SK-N-SH treated with all-trans-retinoic acid at 6 μM for 48 hours (cell line): ENCODE measurements around the gene IL1RL1.

Experiments
- ATAC-seq: fragments of 200-7000 bp; cut with Tn5 transposase; 3 replicates; pipeline ENCODE4 v1.9.1; 2020; ENCODE audit warnings: mild to moderate bottlenecking, moderate library complexity
- ARNTL ChIP-seq: fragments of 450-650 bp; formaldehyde crosslinking; IDR thresholded peaks from 2 replicates; pipeline ENCODE4 v1.5.0; 2020; ENCODE audit warnings: low read depth, mild to moderate bottlenecking, moderate library complexity, borderline replicate concordance
- BACH2 ChIP-seq: fragments of 250-450 bp; sonication (Bioruptor Pico); IDR thresholded peaks from 2 replicates; pipeline ENCODE4 v1.9.0; 2021; ENCODE audit warnings: mild to moderate bottlenecking, borderline replicate concordance
- CSDC2 ChIP-seq: fragments of 250-450 bp; sonication (Bioruptor Pico); IDR thresholded peaks from 2 replicates; pipeline ENCODE4 v1.5.0; 2020; ENCODE audit warnings: mild to moderate bottlenecking, moderate library complexity
- CSRNP3 ChIP-seq: fragments of 250-450 bp; sonication (Bioruptor Pico); IDR thresholded peaks from 2 replicates; pipeline ENCODE4 v1.5.1; 2021; ENCODE audit warnings: mild to moderate bottlenecking, moderate library complexity
- ESRRG ChIP-seq: fragments of 250-450 bp; sonication (Bioruptor Pico); IDR thresholded peaks from 2 replicates; pipeline ENCODE4 v1.6.1; 2021; ENCODE audit warnings: mild to moderate bottlenecking
- GLIS3 ChIP-seq: fragments of 250-450 bp; sonication (Bioruptor Pico); IDR thresholded peaks from 2 replicates; pipeline ENCODE4 v1.5.0; 2020; ENCODE audit warnings: mild to moderate bottlenecking, moderate library complexity
- ISL1 ChIP-seq: fragments of 250-450 bp; sonication (Bioruptor Pico); IDR thresholded peaks from 2 replicates; pipeline ENCODE4 v2.1.2; 2022; ENCODE audit warnings: mild to moderate bottlenecking, moderate library complexity
- OSR1 ChIP-seq: fragments of 250-450 bp; sonication (Bioruptor Pico); IDR thresholded peaks from 2 replicates; pipeline ENCODE4 v1.8.0; 2022; ENCODE audit warnings: moderate library complexity, mild to moderate bottlenecking, inconsistent platforms
- POU6F1 ChIP-seq: fragments of 250-450 bp; sonication (Bioruptor Pico); IDR thresholded peaks from 2 replicates; pipeline ENCODE4 v1.8.0; 2021; ENCODE audit warnings: low read depth, mild to moderate bottlenecking, moderate library complexity, borderline replicate concordance
- RARB ChIP-seq: fragments of 250-450 bp; sonication (Bioruptor Pico); IDR thresholded peaks from 2 replicates; pipeline ENCODE4 v1.8.0; 2021; ENCODE audit warnings: mild to moderate bottlenecking, moderate library complexity
- SNAI2 ChIP-seq: fragments of 250-450 bp; sonication (Bioruptor Pico); IDR thresholded peaks from 2 replicates; pipeline ENCODE4 v1.5.0; 2020; ENCODE audit warnings: mild to moderate bottlenecking, moderate library complexity
- TCF4 ChIP-seq: fragments of 250-450 bp; sonication (Bioruptor Pico); IDR thresholded peaks from 2 replicates; pipeline ENCODE4 v1.8.0; 2021; ENCODE audit warnings: mild to moderate bottlenecking, moderate library complexity, borderline replicate concordance
- TOX ChIP-seq: fragments of 250-450 bp; sonication (Bioruptor Pico); IDR thresholded peaks from 2 replicates; pipeline ENCODE4 v1.8.0; 2021; ENCODE audit warnings: mild to moderate bottlenecking, moderate library complexity, borderline replicate concordance
- ZC3H10 ChIP-seq: fragments of 250-450 bp; sonication (Bioruptor Pico); IDR thresholded peaks from 2 replicates; pipeline ENCODE4 v1.5.1; 2021; ENCODE audit warnings: mild to moderate bottlenecking, moderate library complexity
- ZFP3 ChIP-seq: fragments of 250-450 bp; sonication (Bioruptor Pico); IDR thresholded peaks from 2 replicates; pipeline ENCODE4 v1.5.0; 2020; ENCODE audit warnings: mild to moderate bottlenecking, moderate library complexity
- ZFP30 ChIP-seq: fragments of 450-650 bp; formaldehyde crosslinking; IDR thresholded peaks from 2 replicates; pipeline ENCODE4 v1.5.0; 2022; ENCODE audit warnings: mild to moderate bottlenecking, moderate library complexity
- ZNF565 ChIP-seq: fragments of 450-650 bp; formaldehyde crosslinking; conservative IDR thresholded peaks from 2 replicates; pipeline ENCODE4 v1.5.0; 2020; ENCODE audit warnings: low read depth, mild to moderate bottlenecking, moderate library complexity
- ZNF70 ChIP-seq: fragments of 450-650 bp; formaldehyde crosslinking; IDR thresholded peaks from 2 replicates; pipeline ENCODE4 v1.5.0; 2020; ENCODE audit warnings: mild to moderate bottlenecking, moderate library complexity
- ZNF8 ChIP-seq: fragments of 450-650 bp; formaldehyde crosslinking; IDR thresholded peaks from 2 replicates; pipeline ENCODE4 v1.5.0; 2020; ENCODE audit warnings: mild to moderate bottlenecking, moderate library complexity
- TF ChIP-seq, protein P1 (sequence below): fragments of 250-450 bp; sonication (Bioruptor Pico); IDR thresholded peaks from 2 replicates; pipeline ENCODE4 v1.5.0; 2020; ENCODE audit warnings: mild to moderate bottlenecking, moderate library complexity
- TF ChIP-seq, protein P2 (sequence below): fragments of 250-450 bp; sonication (Bioruptor Pico); IDR thresholded peaks from 2 replicates; pipeline ENCODE4 v1.5.1; 2020; ENCODE audit warnings: low read depth, mild to moderate bottlenecking, moderate library complexity

Gene IL1RL1

GRCh38 chr2:102296449-102296848, 14.9 kb upstream of the IL1RL1 start:
- TF ChIP-seq POU6F1 (CRISPR knock-in tag) (no peak), ZFP3 (no peak), ZFP30 (CRISPR knock-in tag) (no peak), TOX (CRISPR knock-in tag) (no peak), OSR1 (no peak), GLIS3 (no peak), ESRRG (no peak), ZNF70 (no peak), CSDC2 (CRISPR knock-in tag) (no peak), TCF4 (CRISPR knock-in tag) (no peak), ISL1 (CRISPR knock-in tag) (no peak), CSRNP3 (CRISPR knock-in tag) (no peak), SNAI2 (no peak), ARNTL (CRISPR knock-in tag) (no peak), ZC3H10 (CRISPR knock-in tag) (no peak)
- TF ChIP-seq, protein P1, sequence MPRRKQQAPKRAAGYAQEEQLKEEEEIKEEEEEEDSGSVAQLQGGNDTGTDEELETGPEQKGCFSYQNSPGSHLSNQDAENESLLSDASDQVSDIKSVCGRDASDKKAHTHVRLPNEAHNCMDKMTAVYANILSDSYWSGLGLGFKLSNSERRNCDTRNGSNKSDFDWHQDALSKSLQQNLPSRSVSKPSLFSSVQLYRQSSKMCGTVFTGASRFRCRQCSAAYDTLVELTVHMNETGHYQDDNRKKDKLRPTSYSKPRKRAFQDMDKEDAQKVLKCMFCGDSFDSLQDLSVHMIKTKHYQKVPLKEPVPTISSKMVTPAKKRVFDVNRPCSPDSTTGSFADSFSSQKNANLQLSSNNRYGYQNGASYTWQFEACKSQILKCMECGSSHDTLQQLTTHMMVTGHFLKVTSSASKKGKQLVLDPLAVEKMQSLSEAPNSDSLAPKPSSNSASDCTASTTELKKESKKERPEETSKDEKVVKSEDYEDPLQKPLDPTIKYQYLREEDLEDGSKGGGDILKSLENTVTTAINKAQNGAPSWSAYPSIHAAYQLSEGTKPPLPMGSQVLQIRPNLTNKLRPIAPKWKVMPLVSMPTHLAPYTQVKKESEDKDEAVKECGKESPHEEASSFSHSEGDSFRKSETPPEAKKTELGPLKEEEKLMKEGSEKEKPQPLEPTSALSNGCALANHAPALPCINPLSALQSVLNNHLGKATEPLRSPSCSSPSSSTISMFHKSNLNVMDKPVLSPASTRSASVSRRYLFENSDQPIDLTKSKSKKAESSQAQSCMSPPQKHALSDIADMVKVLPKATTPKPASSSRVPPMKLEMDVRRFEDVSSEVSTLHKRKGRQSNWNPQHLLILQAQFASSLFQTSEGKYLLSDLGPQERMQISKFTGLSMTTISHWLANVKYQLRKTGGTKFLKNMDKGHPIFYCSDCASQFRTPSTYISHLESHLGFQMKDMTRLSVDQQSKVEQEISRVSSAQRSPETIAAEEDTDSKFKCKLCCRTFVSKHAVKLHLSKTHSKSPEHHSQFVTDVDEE (CRISPR knock-in tag), result no peak
- no peak for ATAC-seq

DNA sequence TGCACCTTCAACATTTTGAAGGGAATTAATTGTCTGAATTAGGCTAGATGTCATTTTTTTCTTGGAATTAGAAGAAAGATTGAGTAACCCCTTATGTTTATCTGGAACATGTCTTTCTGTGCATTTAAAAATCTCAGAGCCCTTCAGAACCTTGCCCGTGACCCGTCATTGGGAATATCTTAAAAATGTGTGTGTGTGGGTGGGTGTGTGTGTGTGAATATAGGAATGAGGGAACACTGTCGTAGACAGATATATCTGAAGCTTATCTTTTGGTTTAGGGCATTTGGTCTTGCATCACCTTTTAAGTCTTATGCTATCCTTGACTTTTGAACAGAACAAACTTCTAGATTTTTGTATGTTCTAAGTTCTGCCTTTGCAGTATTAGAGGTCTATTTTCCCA, 13.5 kb upstream of the IL1RL1 start:
- TF ChIP-seq CSRNP3 (CRISPR knock-in tag), result no peak
- no peak for TF ChIP-seq ISL1 (CRISPR knock-in tag)
- no peak for TF ChIP-seq SNAI2
- no peak for TF ChIP-seq ZNF70
- no peak for TF ChIP-seq POU6F1 (CRISPR knock-in tag)
- no peak for TF ChIP-seq CSDC2 (CRISPR knock-in tag)
- TF ChIP-seq, protein P2, sequence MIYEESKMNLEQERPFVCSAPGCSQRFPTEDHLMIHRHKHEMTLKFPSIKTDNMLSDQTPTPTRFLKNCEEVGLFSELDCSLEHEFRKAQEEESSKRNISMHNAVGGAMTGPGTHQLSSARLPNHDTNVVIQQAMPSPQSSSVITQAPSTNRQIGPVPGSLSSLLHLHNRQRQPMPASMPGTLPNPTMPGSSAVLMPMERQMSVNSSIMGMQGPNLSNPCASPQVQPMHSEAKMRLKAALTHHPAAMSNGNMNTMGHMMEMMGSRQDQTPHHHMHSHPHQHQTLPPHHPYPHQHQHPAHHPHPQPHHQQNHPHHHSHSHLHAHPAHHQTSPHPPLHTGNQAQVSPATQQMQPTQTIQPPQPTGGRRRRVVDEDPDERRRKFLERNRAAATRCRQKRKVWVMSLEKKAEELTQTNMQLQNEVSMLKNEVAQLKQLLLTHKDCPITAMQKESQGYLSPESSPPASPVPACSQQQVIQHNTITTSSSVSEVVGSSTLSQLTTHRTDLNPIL (CRISPR knock-in tag), result no peak
- TF ChIP-seq BACH2 (CRISPR knock-in tag), result no peak
- TF ChIP-seq ZNF8, result no peak
- no peak for TF ChIP-seq GLIS3
- TF ChIP-seq ZNF565 (CRISPR knock-in tag), result no peak
- no peak for TF ChIP-seq RARB
- no peak for TF ChIP-seq OSR1
- no peak for TF ChIP-seq ARNTL (CRISPR knock-in tag)
- no peak for TF ChIP-seq ESRRG
- no peak for TF ChIP-seq TOX (CRISPR knock-in tag)
- no peak for ATAC-seq
